Aorta (tissue), 5 donors: ENCODE results near the gene PON1. TPM values are rescaled to one million over a fixed set of nuclear protein-coding genes. Genes with fewer than 3 reads are reported as not detected.

ENCODE experiments used
- ATAC-seq: fragments of 200-7000 bp; cut with Tn5 transposase; one replicate; pipeline ENCODE4 v1.9.1; 2022; ENCODE audit warnings: moderate library complexity; ENCODE audit not compliant: low FRiP score
- DNase-seq, 2 donors: peaks; one replicate each; pipeline ENCODE4 v3.0.0-alpha.2; 2020
- H3K27ac ChIP-seq, 2 donors: one replicate each; pipeline ENCODE4 v1.5.1; 2013; ENCODE audit warnings: low read length in 2 of 2, mild to moderate bottlenecking in 2 of 2, moderate library complexity in 2 of 2, control low read depth in 1 of 2, inconsistent platforms in 1 of 2, low read depth in 1 of 2
- H3K27me3 ChIP-seq, 2 donors: one replicate each; pipeline ENCODE4 v1.6.1; 2013; ENCODE audit warnings: control low read depth in 1 of 2, low read length in 1 of 2, mild to moderate bottlenecking in 1 of 2, moderate library complexity in 1 of 2; ENCODE audit not compliant: insufficient read depth in 2 of 2, control insufficient read depth in 1 of 2
- H3K36me3 ChIP-seq, 2 donors: one replicate each; pipeline ENCODE4 v1.6.1; 2013; ENCODE audit warnings: control low read depth in 1 of 2, low read length in 1 of 2, mild to moderate bottlenecking in 1 of 2; ENCODE audit not compliant: insufficient read depth in 2 of 2, control insufficient read depth in 1 of 2
- H3K4me1 ChIP-seq, 2 donors: one replicate each; pipeline ENCODE4 v1.6.1; 2013; ENCODE audit warnings: low read length in 2 of 2, control low read depth in 1 of 2, mild to moderate bottlenecking in 1 of 2, moderate library complexity in 1 of 2; ENCODE audit not compliant: insufficient read depth in 2 of 2, control insufficient read depth in 1 of 2
- H3K4me3 ChIP-seq, 2 donors: one replicate each; pipeline ENCODE4 v1.5.1; 2013; ENCODE audit warnings: low read length in 2 of 2, control low read depth in 1 of 2, mild to moderate bottlenecking in 1 of 2
- H3K9me3 ChIP-seq: one replicate; pipeline ENCODE4 v1.6.1; 2013; ENCODE audit warnings: mild to moderate bottlenecking, low read length; ENCODE audit not compliant: control insufficient read depth
- WGBS, 2 donors: extraction: QIAGEN DNeasy Blood & Tissue Kit; methylation state at CpG; one replicate each; pipeline ENCODE4 v1.1.7; 2013; 5-methylcytosine and 5-hydroxymethylcytosine counted together
- intact Hi-C, 2 donors: fragments of 100-400 bp; cut with DNase I; formaldehyde crosslinking; loops; one replicate each; pipeline versions ENCODE4 v1.14.2 to v1.15.0; 2022
- polyA plus RNA-seq, 2 donors: library from polyadenylated mRNA; stranded (reverse); fragments of 200-250 nt; gene quantifications; one replicate each; pipeline ENCODE4 v1.2.3, GENCODE V29; 2013
- total RNA-seq, 2 donors: library from RNA; stranded (reverse); fragmentation: NEBNext Ultra II Directional; extraction: Animal tissue kit (Norgen Biotek cat#: 25700); gene quantifications; one replicate each; pipeline ENCODE4 v1.2.1, GENCODE V29; 2021
- donor health status: healthy with polysubstance abuse.
- donor health status: Bipolar disorder and iron deficiency.
- donor health status: DM: no; HTN: no; CAD: no.
- donor health status: DM: no; HTN: no; CAD: no.
- donor health status: DM: yes; HTN: yes; CAD: no.

Gene PON1
- total and polyA plus RNA-seq, 4 donors: not detected

DNA sequence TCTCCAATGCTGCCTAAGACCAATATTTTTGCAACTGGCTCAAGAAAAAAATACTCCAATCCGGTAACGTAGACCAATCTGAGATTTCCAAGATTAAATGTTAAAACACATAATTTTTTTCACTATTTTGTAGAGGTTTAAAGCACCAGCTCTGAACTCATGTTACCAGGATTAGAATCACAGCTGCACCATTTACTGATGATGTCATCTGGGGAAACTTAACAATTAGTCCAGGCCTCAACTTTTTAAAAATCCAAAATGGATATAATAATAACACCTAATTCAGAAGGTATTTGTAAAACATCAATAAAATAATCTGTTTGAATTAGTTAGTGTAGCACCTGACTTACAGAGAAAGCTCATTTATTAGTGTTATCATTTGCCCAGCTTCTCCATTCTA lies 14.4 kb downstream of the PON1 start:
- 6 to 7% methylated on average over 2 of the region's 2 CpGs for WGBS, 2 donors
- ATAC-seq: no peak
- Histone ChIP-seq H3K9me3 (no peaks in the 10 kb centered on the region), H3K36me3 (no peaks in the 10 kb centered on the region), H3K4me3 (no peak overlapping the region), H3K4me1 (no peaks in the 10 kb centered on the region), H3K27ac (no peak overlapping the region), H3K27me3 (no peaks in the 10 kb centered on the region)
- intact Hi-C loops: no loop called here
- DNase-seq: no peak

GRCh38 chr7:95304990-95305389 lies 19.3 kb downstream of the PON1 start:
- Histone ChIP-seq H3K4me1 (no peaks in the 10 kb centered on the region), H3K36me3 (no peaks in the 10 kb centered on the region), H3K4me3 (no peak overlapping the region), H3K27me3 (no peaks in the 10 kb centered on the region), H3K27ac (no peak overlapping the region), H3K9me3 (no peaks in the 10 kb centered on the region)
- DNase-seq (no peak), ATAC-seq (no peak)
- WGBS, 2 donors: 48 to 61% methylated on average over 7 of the region's 7 CpGs
- intact Hi-C loops: no loop called here

GRCh38 chr7:95303013-95303905 lies 21.1 kb downstream of the PON1 start:
- no peak overlapping the region for H3K27ac ChIP-seq
- ATAC-seq (no peak), DNase-seq (no peak)
- H3K4me3 ChIP-seq: no peak overlapping the region
- no peaks in the 10 kb centered on the region for H3K36me3 ChIP-seq
- intact Hi-C loops: no loop called here
- 47 to 49% methylated on average over 9 of the region's 9 CpGs for WGBS, 2 donors
- H3K9me3 ChIP-seq: no peaks in the 10 kb centered on the region
- no peaks in the 10 kb centered on the region for H3K4me1 ChIP-seq
- H3K27me3 ChIP-seq: no peaks in the 10 kb centered on the region

DNA sequence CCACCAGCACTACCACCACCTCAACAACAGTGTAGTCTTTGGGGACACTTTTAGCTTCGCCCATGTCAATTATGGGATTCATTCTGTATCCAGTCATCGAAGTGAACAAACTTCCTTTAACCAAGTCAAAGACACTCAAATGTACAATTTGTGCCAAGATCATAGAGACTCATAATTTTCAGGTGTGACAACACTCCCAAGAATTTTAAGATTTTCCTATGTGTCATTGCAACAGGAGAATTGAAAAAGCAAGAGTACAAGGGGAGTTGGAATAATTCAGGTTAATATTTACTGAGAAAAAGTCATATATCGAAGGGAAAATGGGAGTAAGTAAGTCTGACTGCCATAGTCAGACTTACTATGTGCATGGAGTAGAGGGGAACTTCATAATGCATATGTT lies 26.2 kb downstream of the PON1 start:
- ATAC-seq (no peak), DNase-seq (no peak)
- Histone ChIP-seq H3K9me3 (no peaks in the 10 kb centered on the region), H3K4me1 (no peaks in the 10 kb centered on the region), H3K27ac (no peak overlapping the region), H3K36me3 (no peaks in the 10 kb centered on the region), H3K4me3 (no peak overlapping the region), H3K27me3 (no peaks in the 10 kb centered on the region)
- intact Hi-C loops: no loop called here
- 93 to 98% methylated on average over 3 of the region's 3 CpGs for WGBS, 2 donors

GRCh38 chr7:95297041-95297440 lies 27.3 kb downstream of the PON1 start:
- H3K4me3 ChIP-seq: no peak overlapping the region
- no peaks in the 10 kb centered on the region for H3K27me3 ChIP-seq
- H3K4me1 ChIP-seq: no peaks in the 10 kb centered on the region
- H3K27ac ChIP-seq: no peak overlapping the region
- no peak for ATAC-seq
- DNase-seq: no peak
- WGBS, 2 donors: 77 to 86% methylated on average over 1 of the region's 1 CpG
- peaks cover 0 to 2% of the 10 kb centered on the region in 2 donors for H3K36me3 ChIP-seq
- intact Hi-C loops: no loop called here
- no peaks in the 10 kb centered on the region for H3K9me3 ChIP-seq

GRCh38 chr7:95296456-95296855 lies 27.9 kb downstream of the PON1 start:
- no peaks in the 10 kb centered on the region for H3K4me1 ChIP-seq
- WGBS, 2 donors: 89 to 90% methylated on average over 6 of the region's 6 CpGs
- no peaks in the 10 kb centered on the region for H3K27me3 ChIP-seq
- H3K27ac ChIP-seq: no peak overlapping the region
- no peak for DNase-seq
- H3K4me3 ChIP-seq: no peak overlapping the region
- H3K9me3 ChIP-seq: no peaks in the 10 kb centered on the region
- no peak for ATAC-seq
- peaks cover 0 to 2% of the 10 kb centered on the region in 2 donors for H3K36me3 ChIP-seq
- intact Hi-C loops: no loop called here

DNA sequence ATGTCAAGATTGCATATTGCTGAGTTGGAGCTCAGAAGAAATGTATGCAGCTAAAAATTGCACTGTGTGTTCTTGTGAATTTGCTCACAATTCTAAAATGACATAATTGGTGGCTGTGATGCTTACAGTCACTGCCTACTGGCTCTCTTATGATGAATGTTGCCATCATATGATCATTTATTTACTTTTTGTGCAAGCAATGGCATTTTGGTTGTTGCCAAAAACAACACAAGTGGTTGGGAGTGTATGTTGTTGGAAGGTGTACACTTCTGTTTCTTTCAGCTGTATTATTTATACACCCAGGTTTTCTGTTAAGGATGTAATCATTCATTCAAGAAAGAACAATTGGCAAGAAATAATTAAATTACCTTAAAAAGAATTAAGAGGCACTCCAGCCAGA lies 28.9 kb downstream of the PON1 start:
- H3K9me3 ChIP-seq: no peaks in the 10 kb centered on the region
- H3K4me1 ChIP-seq: no peaks in the 10 kb centered on the region
- DNase-seq (no peak), ATAC-seq (no peak)
- peaks cover 0 to 2% of the 10 kb centered on the region in 2 donors for H3K36me3 ChIP-seq
- no peaks in the 10 kb centered on the region for H3K27me3 ChIP-seq
- no peak overlapping the region for H3K27ac ChIP-seq
- intact Hi-C loops: no loop called here
- no peak overlapping the region for H3K4me3 ChIP-seq

GRCh38 chr7:95290166-95290830 lies 34.0 kb downstream of the PON1 start:
- ATAC-seq: no peak
- Histone ChIP-seq H3K4me3 (no peak overlapping the region), H3K27ac (no peak overlapping the region), H3K9me3 (no peaks in the 10 kb centered on the region), H3K36me3 (peaks cover 0 to 2% of the 10 kb centered on the region in 2 donors), H3K4me1 (no peaks in the 10 kb centered on the region), H3K27me3 (no peaks in the 10 kb centered on the region)
- intact Hi-C loops: no loop called here
- no peak for DNase-seq
- WGBS, 2 donors: 89 to 94% methylated on average over 7 of the region's 7 CpGs

DNA sequence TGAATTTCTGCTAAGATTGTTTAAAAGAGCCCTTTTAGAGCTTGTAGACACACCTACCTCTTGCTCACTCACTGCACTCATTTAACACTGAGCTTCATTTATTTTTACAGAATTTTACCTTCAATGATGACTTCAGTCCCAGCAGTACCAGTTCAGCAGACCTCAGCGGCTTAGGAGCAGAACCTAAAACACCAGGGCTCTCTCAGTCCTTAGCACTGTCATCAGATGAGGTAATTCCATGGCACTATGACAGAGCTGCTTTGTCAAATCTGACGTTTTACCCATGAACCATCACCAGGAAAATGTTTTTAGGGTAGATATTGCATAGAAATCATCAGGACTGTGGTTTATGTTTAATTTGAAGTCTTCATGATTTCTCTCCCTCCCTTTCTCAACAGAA lies 38.2 kb downstream of the PON1 start:
- no peak for ATAC-seq
- Histone ChIP-seq H3K27me3 (no peaks in the 10 kb centered on the region), H3K9me3 (no peaks in the 10 kb centered on the region), H3K4me1 (no peaks in the 10 kb centered on the region), H3K27ac (no peak overlapping the region), H3K36me3 (no peaks in the 10 kb centered on the region), H3K4me3 (no peak overlapping the region)
- WGBS, 2 donors: 54 to 57% methylated on average over 2 of the region's 2 CpGs
- DNase-seq: no peak
- intact Hi-C loops: no loop called here
